CD8-positive, alpha-beta memory T cell (primary cell): ENCODE data around the gene DICER1. TPM values are rescaled to one million over a fixed set of nuclear protein-coding genes. Genes with fewer than 3 reads are reported as not detected.

Experiments
- CTCF ChIA-PET: fragments of 350-600 bp; sonication (Branson Sonifier 250); formaldehyde crosslinking; loops from one replicate; lab custom pipeline; 2021; ENCODE audit warnings: antibody characterized with exemption; lab: Charles Lee
- POLR2A ChIA-PET: fragments of 350-600 bp; sonication (Branson Sonifier 250); formaldehyde crosslinking; loops from one replicate; lab custom pipeline; 2021; ENCODE audit warnings: antibody characterized with exemption; lab: Charles Lee
- DNase-seq, 5 donors: peaks; one replicate each; pipeline versions ENCODE4 v3.0.0 to v3.0.0-alpha.2; 2020 to 2022; ENCODE audit warnings: mixed read lengths in 1 of 5
- H3K27ac ChIP-seq: one replicate; pipeline ENCODE4 v1.7.0; 2013; ENCODE audit warnings: low read depth, mild to moderate bottlenecking, low read length, moderate library complexity
- H3K27me3 ChIP-seq: 2 replicates; pipeline ENCODE4 v1.7.0; 2013; ENCODE audit warnings: low read length, mild to moderate bottlenecking; ENCODE audit not compliant: insufficient read depth, poor library complexity, severe bottlenecking
- H3K36me3 ChIP-seq: 2 replicates; pipeline ENCODE4 v1.7.0; 2013; ENCODE audit warnings: mild to moderate bottlenecking, low read length, moderate library complexity; ENCODE audit not compliant: insufficient read depth
- H3K4me1 ChIP-seq: 2 replicates; pipeline ENCODE4 v1.7.0; 2013; ENCODE audit warnings: mild to moderate bottlenecking, low read length, moderate library complexity; ENCODE audit not compliant: insufficient read depth
- H3K4me3 ChIP-seq: 2 replicates; pipeline ENCODE4 v1.7.0; 2013; ENCODE audit warnings: mild to moderate bottlenecking, low read length
- H3K9me3 ChIP-seq: 2 replicates; pipeline ENCODE4 v1.7.0; 2013; ENCODE audit warnings: mild to moderate bottlenecking, low read length
- H3K27ac Mint-ChIP-seq, 8 donors: one replicate each; pipeline ENCODE4 v1.8.0; 2020 to 2021; ENCODE audit warnings: mixed read lengths in 8 of 8, mild to moderate bottlenecking in 6 of 8, inconsistent platforms in 3 of 8, moderate library complexity in 3 of 8
- H3K27me3 Mint-ChIP-seq, 2 donors: one replicate each; pipeline ENCODE4 v1.8.0; 2020 to 2021; ENCODE audit warnings: mixed read lengths in 2 of 2, mild to moderate bottlenecking in 1 of 2, moderate library complexity in 1 of 2
- H3K36me3 Mint-ChIP-seq, 3 donors: one replicate each; pipeline ENCODE4 v1.8.0; 2020 to 2021; ENCODE audit warnings: mixed read lengths in 3 of 3, inconsistent platforms in 1 of 3, mild to moderate bottlenecking in 1 of 3
- H3K4me1 Mint-ChIP-seq, 3 donors: one replicate each; pipeline ENCODE4 v1.8.0; 2020 to 2021; ENCODE audit warnings: mixed read lengths in 3 of 3, inconsistent platforms in 1 of 3, mild to moderate bottlenecking in 1 of 3
- H3K4me3 Mint-ChIP-seq, 7 donors: one replicate each; pipeline ENCODE4 v1.8.0; 2020 to 2021; ENCODE audit warnings: mixed read lengths in 7 of 7, mild to moderate bottlenecking in 6 of 7, moderate library complexity in 4 of 7, inconsistent platforms in 2 of 7
- H3K9me3 Mint-ChIP-seq, 5 donors: one replicate each; pipeline ENCODE4 v1.8.0; 2020 to 2022; ENCODE audit warnings: mixed read lengths in 5 of 5, mild to moderate bottlenecking in 3 of 5, moderate library complexity in 2 of 5, inconsistent platforms in 1 of 5
- polyA plus RNA-seq: library from polyadenylated mRNA; unstranded; fragments of 300-500 nt; fragmentation: Illumina TruSeq; gene quantifications from one replicate; pipeline ENCODE4 v1.2.3, GENCODE V29; 2021
- total RNA-seq, 2 experiments: library from RNA; stranded (reverse); gene quantifications; one replicate each; pipeline ENCODE4 v1.2.3, GENCODE V29; 2021

The DICER1 gene
- total and polyA plus RNA-seq, 3 experiments from 2014 or later: 15.0 to 62.0 (median 57.9) TPM

DNA sequence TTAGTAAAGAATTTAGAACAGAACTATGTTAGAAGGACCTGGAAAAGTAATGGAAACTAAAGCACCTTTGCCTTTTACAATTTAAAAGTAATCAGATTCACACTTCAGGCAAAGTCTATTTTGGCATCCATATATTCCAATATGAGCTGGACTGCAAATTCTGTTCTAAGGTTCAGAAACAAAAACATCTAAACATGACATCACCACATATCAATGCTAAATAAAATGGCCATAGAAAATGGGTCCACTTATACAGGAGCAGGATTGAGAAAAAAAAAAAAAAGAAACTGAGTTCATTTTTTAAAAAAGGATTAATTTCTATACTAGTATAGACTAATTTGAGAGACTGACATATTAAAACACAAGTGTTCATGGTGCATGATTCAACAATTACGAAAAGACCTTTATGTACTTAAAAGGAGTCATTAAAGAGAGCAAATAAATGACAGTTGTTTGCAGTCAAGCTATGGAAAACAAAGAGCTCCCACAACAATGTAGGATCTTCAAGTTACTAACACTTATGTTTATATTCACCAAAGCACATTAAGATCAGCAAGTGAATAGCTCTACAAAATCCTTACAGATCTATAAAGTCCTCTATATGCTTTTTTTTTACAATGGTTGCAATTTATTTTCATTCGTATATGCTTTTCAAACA, 45.7 kb downstream of the DICER1 start:
- H3K27me3 Mint-ChIP-seq: no peaks in the 10 kb centered on the region
- no peak for DNase-seq
- Histone ChIP-seq H3K4me1 (no peaks in the 10 kb centered on the region), H3K9me3 (no peaks in the 10 kb centered on the region), H3K27ac (no peak overlapping the region), H3K4me3 (no peak overlapping the region), H3K27me3 (no peaks in the 10 kb centered on the region), H3K36me3 (peaks cover 40% of the 10 kb centered on the region)
- CTCF ChIA-PET: interaction anchor here (2.0 kb wide), 1 partner anchor 9 kb away, joined by 6 read pairs; no protein-coding TSS in a partner anchor
- H3K4me3 Mint-ChIP-seq: no peak overlapping the region
- H3K36me3 Mint-ChIP-seq: peaks cover 4 to 93% (median 35%) of the 10 kb centered on the region in 3 donors
- H3K27ac Mint-ChIP-seq: no peak overlapping the region
- POLR2A ChIA-PET: no interaction called here
- H3K9me3 Mint-ChIP-seq: no peaks in the 10 kb centered on the region
- H3K4me1 Mint-ChIP-seq: peaks cover 0 to 5% (median 0%) of the 10 kb centered on the region in 3 donors

DNA sequence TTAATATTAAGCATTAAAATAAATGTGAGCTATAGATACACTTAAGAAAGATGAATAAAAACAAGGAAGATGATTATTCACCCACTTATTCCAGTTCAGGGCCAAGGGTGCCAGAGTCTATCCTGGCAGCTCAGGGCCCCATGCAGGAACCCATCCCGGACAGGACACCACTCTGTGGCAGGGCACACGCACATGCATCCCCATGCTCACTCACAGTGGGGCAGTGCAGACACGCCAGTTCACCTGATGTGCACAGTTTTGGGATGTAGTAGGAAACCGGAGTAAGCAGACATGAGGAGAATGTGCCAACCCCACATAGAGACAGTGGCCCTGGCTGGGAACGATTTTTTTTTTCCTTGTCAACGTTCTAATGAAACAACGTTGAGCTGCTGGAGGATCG, 47.2 kb downstream of the DICER1 start:
- H3K4me3 ChIP-seq: no peak overlapping the region
- DNase-seq: no peak
- peaks cover 0 to 87% (median 32%) of the 10 kb centered on the region in 3 donors for H3K36me3 Mint-ChIP-seq
- no peaks in the 10 kb centered on the region for H3K9me3 ChIP-seq
- no peaks in the 10 kb centered on the region for H3K9me3 Mint-ChIP-seq
- H3K27me3 Mint-ChIP-seq: no peaks in the 10 kb centered on the region
- peaks cover 0 to 5% (median 0%) of the 10 kb centered on the region in 3 donors for H3K4me1 Mint-ChIP-seq
- no peaks in the 10 kb centered on the region for H3K27me3 ChIP-seq
- no peaks in the 10 kb centered on the region for H3K4me1 ChIP-seq
- no peak overlapping the region for H3K27ac ChIP-seq
- H3K4me3 Mint-ChIP-seq: no peak overlapping the region
- H3K36me3 ChIP-seq: peaks cover 37% of the 10 kb centered on the region
- H3K27ac Mint-ChIP-seq: peak overlapping the region in 1 of 8 donors; percentile 47
- ChIA-PET CTCF (interaction anchor here (2.0 kb wide), 1 partner anchor 7 kb away, joined by 6 read pairs; no protein-coding TSS in a partner anchor), POLR2A (no interaction called here)

DNA sequence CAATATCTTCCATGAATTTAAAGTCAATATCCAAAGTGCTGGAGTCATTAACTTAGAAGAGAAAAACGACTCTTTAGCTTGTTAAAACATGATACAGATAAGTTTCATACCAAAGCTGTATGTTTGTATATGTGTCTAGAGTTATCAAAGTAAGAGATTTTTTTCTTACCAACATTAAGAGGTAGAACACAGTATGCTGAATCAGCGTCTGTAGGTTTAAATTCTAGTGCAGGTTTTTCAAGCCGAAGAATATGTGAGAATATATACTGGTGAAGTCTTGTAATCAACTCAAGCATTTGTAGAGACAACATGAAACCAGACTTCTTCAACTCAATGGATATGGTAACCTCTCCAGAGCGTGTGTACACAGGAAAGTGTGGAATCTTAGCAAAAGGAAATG, 49.6 kb downstream of the DICER1 start:
- H3K4me1 ChIP-seq: no peaks in the 10 kb centered on the region
- H3K36me3 Mint-ChIP-seq: peaks cover 6 to 85% (median 34%) of the 10 kb centered on the region in 3 donors
- no peaks in the 10 kb centered on the region for H3K9me3 ChIP-seq
- H3K4me3 Mint-ChIP-seq: no peak overlapping the region
- no peak overlapping the region for H3K27ac Mint-ChIP-seq
- H3K4me1 Mint-ChIP-seq: peaks cover 1% of the 10 kb centered on the region in 3 donors
- CTCF ChIA-PET: no interaction called here
- H3K36me3 ChIP-seq: peaks cover 39% of the 10 kb centered on the region
- no peaks in the 10 kb centered on the region for H3K27me3 ChIP-seq
- no peaks in the 10 kb centered on the region for H3K9me3 Mint-ChIP-seq
- H3K4me3 ChIP-seq: no peak overlapping the region
- no peak overlapping the region for H3K27ac ChIP-seq
- POLR2A ChIA-PET: interaction anchor here (0.6 kb wide), 1 partner anchor 19 kb away, joined by 6 read pairs; no protein-coding TSS in a partner anchor
- H3K27me3 Mint-ChIP-seq: no peaks in the 10 kb centered on the region
- no peak for DNase-seq

DNA sequence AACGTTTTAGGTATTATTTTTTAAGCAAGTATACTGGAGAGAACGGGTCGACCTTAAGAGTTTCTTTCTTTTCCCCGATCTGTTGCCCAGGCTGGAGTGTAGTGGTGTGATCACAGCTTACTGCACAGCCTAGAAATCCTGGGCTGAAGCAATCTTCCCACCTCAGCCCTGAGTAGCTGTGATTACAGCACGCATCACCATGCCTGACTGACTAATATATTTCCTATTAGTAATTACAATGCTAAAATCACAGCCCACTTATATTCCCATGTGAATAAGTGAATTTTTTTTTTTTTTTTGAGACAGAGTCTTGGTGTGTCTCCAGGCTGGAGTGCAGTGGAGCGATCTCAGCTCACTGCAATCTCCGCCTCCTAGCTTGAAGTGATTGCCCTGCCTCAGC, 50.4 kb downstream of the DICER1 start:
- peaks cover 47% of the 10 kb centered on the region for H3K36me3 ChIP-seq
- Mint-ChIP-seq H3K27me3 (no peaks in the 10 kb centered on the region), H3K36me3 (peaks cover 13 to 89% (median 41%) of the 10 kb centered on the region in 3 donors), H3K4me3 (no peak overlapping the region), H3K4me1 (peaks cover 6 to 9% (median 8%) of the 10 kb centered on the region in 3 donors), H3K27ac (peak overlapping the region in 1 of 8 donors; percentile 24), H3K9me3 (no peaks in the 10 kb centered on the region)
- CTCF ChIA-PET: interaction anchor here (0.7 kb wide), 1 partner anchor 11 kb away, joined by 3 read pairs; no protein-coding TSS in a partner anchor
- H3K27ac ChIP-seq: no peak overlapping the region
- H3K9me3 ChIP-seq: no peaks in the 10 kb centered on the region
- no peaks in the 10 kb centered on the region for H3K27me3 ChIP-seq
- no peak for DNase-seq
- POLR2A ChIA-PET: interaction anchor here (0.6 kb wide), 1 partner anchor 18 kb away, joined by 6 read pairs; no protein-coding TSS in a partner anchor
- H3K4me1 ChIP-seq: no peaks in the 10 kb centered on the region
- H3K4me3 ChIP-seq: no peak overlapping the region

DNA sequence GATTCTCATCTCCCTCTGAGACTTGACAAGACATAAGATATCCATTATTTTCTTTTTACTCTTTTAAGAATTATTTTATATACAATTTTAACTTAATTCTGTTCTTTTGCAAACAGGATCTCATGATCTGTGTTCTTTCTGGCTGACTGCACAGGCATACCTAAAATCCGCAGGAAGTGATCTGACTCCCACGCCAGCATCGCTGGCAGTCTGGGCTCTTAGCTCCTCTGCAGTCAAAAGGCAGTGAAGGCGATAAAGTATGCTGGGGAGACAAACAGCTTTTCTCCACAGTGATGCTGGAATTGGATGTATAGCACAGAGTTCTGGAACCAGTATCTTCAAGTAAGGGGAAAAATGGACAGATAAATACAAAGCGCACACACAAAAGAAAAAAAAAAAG, 52.4 kb downstream of the DICER1 start:
- Mint-ChIP-seq H3K27me3 (no peaks in the 10 kb centered on the region), H3K36me3 (peaks cover 13 to 89% (median 39%) of the 10 kb centered on the region in 3 donors), H3K4me3 (no peak overlapping the region), H3K9me3 (no peaks in the 10 kb centered on the region), H3K4me1 (peaks cover 12 to 28% (median 27%) of the 10 kb centered on the region in 3 donors), H3K27ac (no peak overlapping the region)
- Histone ChIP-seq H3K9me3 (no peaks in the 10 kb centered on the region), H3K4me1 (no peaks in the 10 kb centered on the region), H3K27ac (no peak overlapping the region), H3K36me3 (peaks cover 48% of the 10 kb centered on the region), H3K4me3 (no peak overlapping the region), H3K27me3 (no peaks in the 10 kb centered on the region)
- ChIA-PET POLR2A (no interaction called here), CTCF (no interaction called here)
- DNase-seq: no peak

GRCh38 chr14:95102680-95103044, 54.7 kb downstream of the DICER1 start:
- peak overlapping the region in 4 of 8 donors; percentile 11 to 60 (median 14) for H3K27ac Mint-ChIP-seq
- ChIA-PET POLR2A (no interaction called here), CTCF (interaction anchor here (1.9 kb wide), 1 partner anchor 9 kb away, joined by 6 read pairs; no protein-coding TSS in a partner anchor)
- Histone ChIP-seq H3K36me3 (peaks cover 39% of the 10 kb centered on the region), H3K9me3 (no peaks in the 10 kb centered on the region), H3K27me3 (no peaks in the 10 kb centered on the region), H3K27ac (no peak overlapping the region), H3K4me1 (no peaks in the 10 kb centered on the region), H3K4me3 (no peak overlapping the region)
- no peaks in the 10 kb centered on the region for H3K9me3 Mint-ChIP-seq
- H3K36me3 Mint-ChIP-seq: peaks cover 13 to 81% (median 35%) of the 10 kb centered on the region in 3 donors
- peaks cover 18 to 41% (median 37%) of the 10 kb centered on the region in 3 donors for H3K4me1 Mint-ChIP-seq
- no peak overlapping the region for H3K4me3 Mint-ChIP-seq
- H3K27me3 Mint-ChIP-seq: no peaks in the 10 kb centered on the region
- DNase-seq: no peak

- Histone ChIP-seq H3K27ac (no peak overlapping the region), H3K4me3 (no peak overlapping the region), H3K36me3 (peaks cover 35% of the 10 kb centered on the region), H3K27me3 (no peaks in the 10 kb centered on the region), H3K9me3 (no peaks in the 10 kb centered on the region), H3K4me1 (no peaks in the 10 kb centered on the region)
- no peaks in the 10 kb centered on the region for H3K27me3 Mint-ChIP-seq
- H3K4me1 Mint-ChIP-seq: peaks cover 18 to 41% (median 37%) of the 10 kb centered on the region in 3 donors
- no peak overlapping the region for H3K4me3 Mint-ChIP-seq
- POLR2A ChIA-PET: no interaction called here
- CTCF ChIA-PET: interaction anchor here (1.2 to 1.9 kb wide), 2 partner anchors 9 to 94 kb away, joined by 3 to 6 read pairs; no protein-coding TSS in a partner anchor
- H3K9me3 Mint-ChIP-seq: no peaks in the 10 kb centered on the region
- peaks cover 13 to 80% (median 39%) of the 10 kb centered on the region in 3 donors for H3K36me3 Mint-ChIP-seq
- peak overlapping the region in 5 of 8 donors; percentile 1 to 64 (median 60) for H3K27ac Mint-ChIP-seq
- no peak for DNase-seq
These were observed 55.3 kb downstream of the DICER1 start for GRCh38 chr14:95101736-95102679.
